HL-60 (cell line): ENCODE data around the gene SCGB2B2.
A peak's percentile ranks its signal among the peaks of the same experiment; 100 is the strongest.

Source experiments
- DNase-seq, 2 experiments: peaks; one replicate each; pipeline ENCODE4 v3.0.0-alpha.2; 2010 to 2020; ENCODE audit warnings: low read depth in 1 of 2, low spot score in 1 of 2
- H3K27ac ChIP-seq: fragments of 250-450 bp; sonication (Bioruptor Pico); replicated peaks from 2 replicates; pipeline ENCODE4 v1.5.1; 2020; ENCODE audit warnings: mild to moderate bottlenecking, moderate library complexity
- H3K27me3 ChIP-seq: fragments of 250-450 bp; sonication (Bioruptor Pico); 2 replicates; pipeline ENCODE4 v1.5.1; 2021; ENCODE audit warnings: mild to moderate bottlenecking, moderate library complexity; ENCODE audit not compliant: insufficient read depth, poor library complexity, severe bottlenecking
- H3K4me3 ChIP-seq: replicated peaks from 2 replicates; pipeline ENCODE4 v1.5.1; 2011; ENCODE audit warnings: mild to moderate bottlenecking, control low read depth, low read length; ENCODE audit not compliant: insufficient read depth
- CTCF ChIP-seq: IDR thresholded peaks from one replicate; pipeline ENCODE4 v1.5.1; 2011; ENCODE audit warnings: low read length, control low read depth, inconsistent platforms; ENCODE audit not compliant: insufficient read depth
- GABPA ChIP-seq: IDR thresholded peaks from 2 replicates; pipeline ENCODE4 v1.6.1; 2012; ENCODE audit warnings: low read depth
- POLR2AphosphoS5 ChIP-seq: IDR thresholded peaks from 2 replicates; pipeline ENCODE4 v1.6.1; 2012; ENCODE audit warnings: low read depth
- REST ChIP-seq: IDR thresholded peaks from 2 replicates; pipeline ENCODE4 v1.6.1; 2012; ENCODE audit warnings: low read depth; ENCODE audit not compliant: insufficient replicate concordance
- SPI1 ChIP-seq: IDR thresholded peaks from 2 replicates; pipeline ENCODE4 v1.6.1; 2012; ENCODE audit warnings: low read depth, mild to moderate bottlenecking, borderline replicate concordance

The SCGB2B2 gene

GRCh38 chr19:34664168-34664567 is 12.8 kb downstream of the SCGB2B2 start:
- H3K4me3 ChIP-seq, result no peak overlapping the region

GRCh38 chr19:34662919-34663318 is 14.0 kb downstream of the SCGB2B2 start:
- no peak overlapping the region for H3K27ac ChIP-seq
- TF ChIP-seq GABPA, result no peak
- TF ChIP-seq CTCF, result peak; percentile 15
- no peak overlapping the region for H3K4me3 ChIP-seq
- no peaks in the 10 kb centered on the region for H3K27me3 ChIP-seq
- DNase-seq, result peak in 1 of 2 experiments; percentile 36

More at GRCh38 chr19:34664168-34664567, 12.8 kb downstream of the SCGB2B2 start:
- Histone ChIP-seq H3K27me3 (no peaks in the 10 kb centered on the region), H3K27ac (no peak overlapping the region)
- DNase-seq, result no peak
- TF ChIP-seq GABPA (no peak), SPI1 (no peak)

- H3K4me3 ChIP-seq, result no peak overlapping the region
- no peaks in the 10 kb centered on the region for H3K27me3 ChIP-seq
- TF ChIP-seq CTCF (no peak), SPI1 (no peak), GABPA (no peak), REST (no peak), POLR2AphosphoS5 (no peak)
- H3K27ac ChIP-seq, result no peak overlapping the region
- DNase-seq, result no peak
These were observed 15.6 kb downstream of the SCGB2B2 start for GRCh38 chr19:34661357-34661756.

GRCh38 chr19:34655651-34656050 is 21.3 kb downstream of the SCGB2B2 start:
- Histone ChIP-seq H3K4me3 (no peak overlapping the region), H3K27ac (no peak overlapping the region), H3K27me3 (no peaks in the 10 kb centered on the region)
- no peak for DNase-seq
- TF ChIP-seq POLR2AphosphoS5, result no peak
- no peak for TF ChIP-seq SPI1
- no peak for TF ChIP-seq GABPA
- no peak for TF ChIP-seq CTCF
- TF ChIP-seq REST, result no peak
